Dendritic cell treated with granulocyte-macrophage colony-stimulating factor and Interleukin-4, amounts not matched to agents 40 ng/mL and 50 ng/mL, for 4 days (primary cell): ENCODE data around the gene CDC123.
"Not testable (repeated sequence)": the region's sequence is repeated elsewhere in the genome, so short reads cannot be mapped to it uniquely, and the experiment has no call there.

ENCODE experiments used
- H3K27ac Mint-ChIP-seq: one replicate; pipeline ENCODE4 v1.8.0; 2022; ENCODE audit warnings: mild to moderate bottlenecking, mixed read lengths
- H3K27me3 Mint-ChIP-seq: one replicate; pipeline ENCODE4 v1.8.0; 2022; ENCODE audit warnings: mild to moderate bottlenecking, mixed read lengths
- H3K36me3 Mint-ChIP-seq: one replicate; pipeline ENCODE4 v1.8.0; 2022; ENCODE audit warnings: low read depth, mixed read lengths
- H3K4me1 Mint-ChIP-seq: one replicate; pipeline ENCODE4 v1.8.0; 2022; ENCODE audit warnings: low read depth, mixed read lengths
- H3K4me3 Mint-ChIP-seq: one replicate; pipeline ENCODE4 v1.8.0; 2022; ENCODE audit warnings: mild to moderate bottlenecking, moderate library complexity, mixed read lengths
- H3K9me3 Mint-ChIP-seq: one replicate; pipeline ENCODE4 v1.8.0; 2022; ENCODE audit warnings: mixed read lengths
- intact Hi-C: fragments of 100-400 bp; cut with micrococcal nuclease; formaldehyde crosslinking; loops from one replicate; pipeline ENCODE4 v1.15.0; 2022

Gene CDC123

DNA sequence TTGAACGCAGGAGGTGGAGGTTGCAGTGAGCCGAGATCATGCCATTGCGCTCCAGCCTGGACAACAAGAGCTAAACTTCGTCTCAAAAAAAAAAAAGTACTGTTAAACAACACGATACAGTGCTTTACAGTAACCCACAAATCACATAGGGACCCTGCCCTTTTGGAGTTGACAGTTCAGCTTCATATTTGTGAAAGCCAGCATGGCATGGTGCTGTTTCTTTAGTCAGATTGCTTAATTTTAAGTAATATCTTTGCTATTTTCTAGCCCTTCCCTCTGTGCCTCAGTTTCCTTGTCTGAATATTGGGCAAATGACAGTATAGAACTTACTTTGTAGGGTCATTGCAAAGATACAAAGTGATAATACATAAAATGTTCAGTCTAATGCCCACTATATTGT is 4.9 kb downstream of the CDC123 start:
- H3K27ac Mint-ChIP-seq: no peak overlapping the region
- H3K27me3 Mint-ChIP-seq: no peaks in the 10 kb centered on the region
- peaks cover 65% of the 10 kb centered on the region for H3K36me3 Mint-ChIP-seq
- H3K9me3 Mint-ChIP-seq: no peaks in the 10 kb centered on the region
- intact Hi-C loops: no loop called here
- peaks cover 16% of the 10 kb centered on the region for H3K4me1 Mint-ChIP-seq
- H3K4me3 Mint-ChIP-seq: no peak overlapping the region

- Mint-ChIP-seq H3K4me3 (no peak overlapping the region), H3K27me3 (no peaks in the 10 kb centered on the region), H3K4me1 (peaks cover 13% of the 10 kb centered on the region), H3K36me3 (peaks cover 63% of the 10 kb centered on the region), H3K27ac (no peak overlapping the region), H3K9me3 (no peaks in the 10 kb centered on the region)
- intact Hi-C loops: no loop called here
Measured at GRCh38 chr10:12201543-12201942, 5.6 kb downstream of the CDC123 start.

- H3K9me3 Mint-ChIP-seq: no peaks in the 10 kb centered on the region
- intact Hi-C loops: no loop called here
- peaks cover 10% of the 10 kb centered on the region for H3K4me1 Mint-ChIP-seq
- no peak overlapping the region for H3K4me3 Mint-ChIP-seq
- peaks cover 68% of the 10 kb centered on the region for H3K36me3 Mint-ChIP-seq
- H3K27me3 Mint-ChIP-seq: no peaks in the 10 kb centered on the region
- no peak overlapping the region for H3K27ac Mint-ChIP-seq
Measured at GRCh38 chr10:12202226-12202625, 6.2 kb downstream of the CDC123 start.

DNA sequence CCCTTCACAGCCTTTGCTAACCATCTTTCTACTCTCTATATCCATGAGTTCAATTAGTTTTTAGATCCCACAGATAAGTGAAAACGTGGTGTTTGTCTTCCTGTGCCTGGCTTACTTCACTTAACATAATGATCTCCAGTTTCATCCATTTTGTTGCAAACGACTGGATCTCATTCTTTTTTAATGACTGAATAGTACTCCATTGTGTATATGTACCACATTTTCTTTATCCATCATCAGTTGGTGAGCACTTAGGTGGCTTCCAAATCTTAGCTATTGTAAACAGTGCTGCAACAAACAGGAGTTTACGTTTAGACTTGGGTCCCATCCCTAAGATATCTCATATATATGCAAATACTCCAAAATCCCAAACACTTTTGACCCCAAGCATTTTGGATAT is 9.1 kb downstream of the CDC123 start:
- Mint-ChIP-seq H3K4me1 (no peaks in the 10 kb centered on the region), H3K36me3 (peaks cover 85% of the 10 kb centered on the region), H3K27me3 (no peaks in the 10 kb centered on the region), H3K4me3 (no peak overlapping the region), H3K27ac (no peak overlapping the region), H3K9me3 (no peaks in the 10 kb centered on the region)
- intact Hi-C loops: no loop called here

DNA sequence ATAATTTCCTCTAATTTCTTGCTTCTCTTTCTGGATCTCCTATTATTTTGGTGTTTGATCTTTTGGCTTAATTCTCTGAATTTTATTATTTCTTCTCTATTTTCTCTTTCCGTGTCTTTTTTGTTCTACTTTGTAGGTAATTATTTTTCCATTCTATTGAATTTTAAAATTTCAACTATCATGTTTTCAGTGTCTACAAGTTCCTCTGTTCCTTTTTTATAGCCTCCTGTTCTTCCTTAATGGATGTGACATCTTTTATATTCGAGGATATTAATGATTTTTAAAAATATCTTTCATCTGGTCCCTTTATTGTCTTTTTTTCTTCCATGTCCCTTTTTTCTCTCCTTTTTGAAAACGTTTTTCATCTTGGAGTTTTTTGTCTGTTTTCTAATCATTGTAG is 11.1 kb downstream of the CDC123 start:
- Mint-ChIP-seq H3K27me3 (no peaks in the 10 kb centered on the region), H3K36me3 (peaks cover 88% of the 10 kb centered on the region), H3K27ac (no peak overlapping the region), H3K4me3 (no peak overlapping the region), H3K4me1 (no peaks in the 10 kb centered on the region), H3K9me3 (no peaks in the 10 kb centered on the region)
- intact Hi-C loops: no loop called here

DNA sequence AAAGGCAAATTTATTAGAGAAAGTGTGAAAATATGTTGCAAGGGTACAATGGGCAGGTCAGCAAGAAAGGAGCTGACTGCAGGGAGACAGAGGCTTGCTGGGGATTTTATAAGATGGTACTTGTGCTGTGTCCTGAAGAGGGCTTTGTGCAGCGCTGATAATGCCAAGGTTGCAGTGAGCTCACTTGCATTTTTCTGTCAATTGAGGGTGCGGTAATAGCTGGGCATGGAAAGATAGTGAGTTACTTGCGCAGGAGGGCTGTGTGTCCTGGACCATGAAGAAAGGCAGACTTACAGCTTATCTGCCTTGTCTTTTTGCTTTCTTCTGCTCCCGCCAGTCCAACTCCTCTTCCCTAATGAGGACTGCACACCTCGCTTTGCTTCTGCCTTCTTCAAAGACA is 12.5 kb downstream of the CDC123 start:
- H3K9me3 Mint-ChIP-seq: no peaks in the 10 kb centered on the region
- H3K4me1 Mint-ChIP-seq: no peaks in the 10 kb centered on the region
- no peaks in the 10 kb centered on the region for H3K27me3 Mint-ChIP-seq
- no peak overlapping the region for H3K27ac Mint-ChIP-seq
- intact Hi-C loops: no loop called here
- H3K36me3 Mint-ChIP-seq: peaks cover 88% of the 10 kb centered on the region
- no peak overlapping the region for H3K4me3 Mint-ChIP-seq

- Mint-ChIP-seq H3K9me3 (no peaks in the 10 kb centered on the region), H3K36me3 (peaks cover 80% of the 10 kb centered on the region), H3K4me1 (peaks cover 15% of the 10 kb centered on the region), H3K4me3 (no peak overlapping the region), H3K27me3 (no peaks in the 10 kb centered on the region), H3K27ac (no peak overlapping the region)
- intact Hi-C loops: loop anchor here (5.0 kb wide), 1 partner anchor 500 kb away; no protein-coding TSS in a partner anchor
Measured at GRCh38 chr10:12212454-12212853, 16.5 kb downstream of the CDC123 start.

- no peak overlapping the region for H3K4me3 Mint-ChIP-seq
- intact Hi-C loops: loop anchor here (5.0 kb wide), 1 partner anchor 499 kb away; no protein-coding TSS in a partner anchor
- H3K9me3 Mint-ChIP-seq: no peaks in the 10 kb centered on the region
- H3K36me3 Mint-ChIP-seq: peaks cover 79% of the 10 kb centered on the region
- H3K27ac Mint-ChIP-seq: no peak overlapping the region
- no peaks in the 10 kb centered on the region for H3K27me3 Mint-ChIP-seq
- peaks cover 17% of the 10 kb centered on the region for H3K4me1 Mint-ChIP-seq
Measured at GRCh38 chr10:12213621-12214020, 17.6 kb downstream of the CDC123 start.

DNA sequence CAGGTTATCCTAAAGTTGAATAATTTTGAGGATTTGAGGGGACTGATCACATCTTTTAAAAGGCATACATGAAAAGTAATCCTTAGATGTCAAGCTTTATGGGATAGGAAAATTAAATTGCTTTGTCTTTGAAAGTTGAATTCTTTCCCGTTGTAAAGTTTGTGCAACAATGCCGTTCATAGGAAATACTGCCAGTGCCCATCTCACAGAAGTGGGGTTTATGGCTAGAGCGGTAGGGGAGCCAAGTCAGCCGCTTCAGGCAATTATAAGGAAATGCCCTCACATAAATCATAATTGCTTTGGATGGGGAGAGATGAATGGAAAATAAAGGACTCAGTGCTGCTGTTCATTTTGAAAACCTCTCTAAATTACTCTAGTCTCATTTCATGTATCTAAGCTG is 18.1 kb downstream of the CDC123 start:
- Mint-ChIP-seq H3K9me3 (no peaks in the 10 kb centered on the region), H3K36me3 (peaks cover 79% of the 10 kb centered on the region), H3K27ac (peak overlapping the region; percentile 68), H3K27me3 (no peaks in the 10 kb centered on the region), H3K4me3 (no peak overlapping the region), H3K4me1 (peaks cover 22% of the 10 kb centered on the region)
- intact Hi-C loops: loop anchor here (5.0 kb wide), 1 partner anchor 498 kb away; no protein-coding TSS in a partner anchor

DNA sequence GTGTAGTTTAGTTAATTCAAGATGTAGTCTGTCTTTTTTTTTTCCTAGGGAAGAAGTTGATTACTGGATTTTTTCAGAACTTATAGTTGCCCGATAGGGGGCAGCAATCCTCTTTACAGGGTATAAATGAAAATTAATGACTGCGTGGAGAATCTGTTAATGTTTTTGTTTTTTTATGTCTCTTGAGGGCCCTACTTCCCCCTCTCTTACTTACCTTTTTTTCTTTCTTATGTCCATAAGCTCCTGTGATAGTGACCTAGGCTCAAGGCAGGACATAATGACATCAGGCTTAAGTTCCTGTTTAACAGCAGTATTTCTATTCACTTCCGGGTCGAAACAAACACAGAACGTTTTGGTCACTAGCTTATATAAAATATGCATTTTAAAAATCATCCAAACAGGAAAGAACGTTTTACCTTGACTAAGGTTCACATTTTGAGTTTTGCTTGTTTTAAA is 18.8 kb downstream of the CDC123 start:
- H3K4me3 Mint-ChIP-seq: peak overlapping the region; percentile 15
- no peaks in the 10 kb centered on the region for H3K9me3 Mint-ChIP-seq
- H3K4me1 Mint-ChIP-seq: peaks cover 29% of the 10 kb centered on the region
- no peaks in the 10 kb centered on the region for H3K27me3 Mint-ChIP-seq
- H3K27ac Mint-ChIP-seq: peak overlapping the region; percentile 68
- intact Hi-C loops: loop anchor here (5.0 kb wide), 1 partner anchor 498 kb away; no protein-coding TSS in a partner anchor
- H3K36me3 Mint-ChIP-seq: peaks cover 79% of the 10 kb centered on the region

DNA sequence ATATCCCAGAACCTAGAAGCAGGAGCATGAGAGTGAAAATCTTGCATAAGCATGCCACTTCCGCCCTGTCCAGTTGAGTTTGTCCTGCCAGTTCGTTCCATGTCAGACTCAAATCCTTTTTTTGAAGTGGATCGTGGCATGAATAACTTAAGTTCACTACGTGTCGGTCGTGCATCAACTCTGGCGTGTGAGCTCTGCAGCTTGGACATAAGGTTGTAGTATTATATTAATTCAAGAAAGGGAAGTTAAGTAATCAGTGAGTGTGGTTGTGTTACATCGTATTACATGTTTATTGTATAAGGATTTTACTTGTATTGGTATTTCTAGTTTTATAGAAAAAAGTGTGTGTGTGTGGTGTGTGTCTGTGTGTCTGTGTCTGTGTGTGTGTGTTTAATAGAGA is 23.0 kb downstream of the CDC123 start:
- Mint-ChIP-seq H3K9me3 (no peaks in the 10 kb centered on the region), H3K4me3 (no peak overlapping the region), H3K36me3 (peaks cover 71% of the 10 kb centered on the region), H3K27me3 (no peaks in the 10 kb centered on the region), H3K4me1 (peaks cover 46% of the 10 kb centered on the region), H3K27ac (peak overlapping the region; percentile 28)
- intact Hi-C loops: no loop called here

DNA sequence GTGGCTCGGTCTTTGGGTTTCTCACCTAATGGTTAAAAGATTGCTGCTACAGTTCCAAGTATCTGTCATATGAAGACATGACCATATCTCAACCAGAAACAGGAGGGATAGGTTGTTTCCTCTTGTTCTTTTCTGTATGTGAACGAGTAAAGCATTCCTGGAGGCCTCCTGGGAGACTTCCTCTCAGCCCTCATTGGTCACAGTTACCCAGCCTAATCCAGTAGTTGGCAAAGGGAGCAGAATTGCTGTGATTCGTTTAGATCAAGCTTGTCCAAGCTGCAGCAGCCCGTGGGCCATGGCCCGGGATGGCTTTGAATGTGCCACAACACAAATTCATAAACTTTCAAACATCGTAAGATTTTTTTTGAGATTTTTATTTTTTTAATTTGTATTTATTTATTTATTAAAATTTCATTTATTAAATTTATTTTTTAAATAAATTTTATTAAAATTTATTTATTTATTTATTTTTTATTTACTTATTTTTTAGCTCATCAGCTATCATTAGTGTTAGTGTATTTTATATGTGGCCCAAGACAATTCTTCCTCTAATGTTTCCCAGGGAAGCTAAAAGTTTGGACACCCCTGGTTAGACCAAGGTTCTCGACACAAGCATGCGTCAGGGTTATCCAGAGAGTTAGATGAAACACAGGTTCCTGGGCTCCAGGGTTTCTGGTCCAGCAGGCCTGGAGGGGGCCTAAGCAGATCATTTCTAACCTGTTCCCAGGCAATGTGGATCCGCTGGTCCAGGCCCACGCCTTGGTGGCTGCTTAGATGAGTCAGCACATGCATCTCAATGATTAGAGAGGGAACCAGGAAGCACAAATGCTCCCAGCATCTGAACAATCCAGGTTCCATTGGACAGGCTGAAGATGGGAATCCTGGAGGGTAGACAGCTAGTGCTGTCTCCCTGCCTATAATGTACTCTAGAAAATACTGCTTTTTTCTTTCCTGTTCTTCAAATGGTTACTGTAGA is 25.6 kb downstream of the CDC123 start:
- H3K9me3 Mint-ChIP-seq: no peaks in the 10 kb centered on the region
- intact Hi-C loops: no loop called here
- H3K27ac Mint-ChIP-seq: peak overlapping the region; percentile 70
- peaks cover 86% of the 10 kb centered on the region for H3K36me3 Mint-ChIP-seq
- H3K27me3 Mint-ChIP-seq: no peaks in the 10 kb centered on the region
- H3K4me3 Mint-ChIP-seq: no peak overlapping the region
- H3K4me1 Mint-ChIP-seq: peaks cover 32% of the 10 kb centered on the region

DNA sequence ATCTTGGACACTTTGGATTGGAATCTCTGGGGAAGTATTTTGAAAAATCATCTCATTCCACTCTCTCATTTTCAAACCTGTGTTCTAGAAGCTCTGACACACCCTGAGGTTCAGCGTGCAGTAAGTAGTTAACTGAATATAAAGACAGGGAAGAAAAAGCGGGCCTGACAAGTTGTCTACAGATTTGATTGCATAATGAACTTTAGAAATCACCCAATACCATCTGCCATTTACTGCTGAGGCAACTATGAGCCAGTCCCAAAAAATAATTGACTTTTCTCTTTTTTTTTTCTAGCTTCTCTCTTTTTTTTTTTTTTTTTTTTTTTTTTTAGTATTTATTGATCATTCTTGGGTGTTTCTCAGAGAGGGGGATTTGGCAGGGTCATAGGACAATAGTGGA is 29.5 kb downstream of the CDC123 start:
- intact Hi-C loops: no loop called here
- Mint-ChIP-seq H3K36me3 (peaks cover 82% of the 10 kb centered on the region), H3K9me3 (no peaks in the 10 kb centered on the region), H3K27ac (no peak overlapping the region), H3K4me1 (peaks cover 17% of the 10 kb centered on the region), H3K27me3 (no peaks in the 10 kb centered on the region), H3K4me3 (no peak overlapping the region)

DNA sequence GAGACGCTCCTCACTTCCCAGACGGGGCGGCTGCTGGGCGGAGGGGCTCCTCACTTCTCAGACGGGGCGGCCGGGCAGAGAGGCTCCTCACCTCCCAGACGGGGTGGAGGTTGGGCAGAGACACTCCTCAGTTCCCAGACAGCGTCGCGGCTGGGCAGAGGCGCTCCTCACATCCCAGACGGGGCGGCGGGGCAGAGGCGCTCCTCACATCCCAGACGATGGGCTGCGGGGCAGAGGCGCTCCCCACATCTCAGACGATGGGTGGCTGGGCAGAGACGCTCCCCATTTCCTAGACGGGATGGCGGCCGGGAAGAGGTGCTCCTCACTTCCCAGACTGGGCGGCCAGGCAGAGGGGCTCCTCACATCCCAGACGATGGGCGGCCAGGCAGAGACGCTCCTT is 30.4 kb downstream of the CDC123 start:
- not testable (repeated sequence) for H3K27ac Mint-ChIP-seq

More for the DNA sequence above, 30.4 kb downstream of the CDC123 start:
- H3K27me3 Mint-ChIP-seq, H3K4me3 Mint-ChIP-seq, H3K9me3 Mint-ChIP-seq, intact Hi-C loops: not testable (repeated sequence)
- Mint-ChIP-seq H3K4me1 (peaks cover 14% of the 10 kb centered on the region), H3K36me3 (peaks cover 88% of the 10 kb centered on the region)
